ENCODE data around the gene COL5A1. TPM values are rescaled to one million over a fixed set of nuclear protein-coding genes. Genes with fewer than 3 reads are reported as not detected.

The COL5A1 gene
- total RNA-seq, 1 donor = 188 TPM

GRCh38 chr9:134630393-134630790 is 11.2 kb upstream of the COL5A1 start:
- TF ChIP-seq CTCF (IDR thresholded peaks at IDR 0.05; ENCODE audit: insufficient read depth, low read length) = no peak
- no peak overlapping the region for H3K4me3 ChIP-seq (ENCODE audit: low read depth, low read length)
- no peak for DNase-seq (ENCODE audit: low read depth)

- H3K4me3 ChIP-seq (ENCODE audit: low read depth, low read length) = no peak overlapping the region
- DNase-seq (ENCODE audit: low read depth) = no peak
- TF ChIP-seq CTCF (IDR thresholded peaks at IDR 0.05; ENCODE audit: insufficient read depth, low read length) = no peak
These were observed 10.7 kb upstream of the COL5A1 start for GRCh38 chr9:134630861-134631260.

- no peak for TF ChIP-seq CTCF (IDR thresholded peaks at IDR 0.05; ENCODE audit: insufficient read depth, low read length)
- H3K4me3 ChIP-seq (ENCODE audit: low read depth, low read length) = no peak overlapping the region
- DNase-seq (ENCODE audit: low read depth) = no peak
These were observed 9.7 kb upstream of the COL5A1 start for GRCh38 chr9:134631881-134632280.

GRCh38 chr9:134632329-134632728 is 9.3 kb upstream of the COL5A1 start:
- no peak for TF ChIP-seq CTCF (IDR thresholded peaks at IDR 0.05; ENCODE audit: insufficient read depth, low read length)
- H3K4me3 ChIP-seq (ENCODE audit: low read depth, low read length) = no peak overlapping the region
- DNase-seq (ENCODE audit: low read depth) = no peak

- TF ChIP-seq CTCF (IDR thresholded peaks at IDR 0.05; ENCODE audit: insufficient read depth, low read length) = no peak
- H3K4me3 ChIP-seq (ENCODE audit: low read depth, low read length) = no peak overlapping the region
- no peak for DNase-seq (ENCODE audit: low read depth)
These were observed 8.1 kb upstream of the COL5A1 start for GRCh38 chr9:134633362-134634142.

- no peak overlapping the region for H3K4me3 ChIP-seq (ENCODE audit: low read depth, low read length)
- TF ChIP-seq CTCF (IDR thresholded peaks at IDR 0.05; ENCODE audit: insufficient read depth, low read length) = no peak
- no peak for DNase-seq (ENCODE audit: low read depth)
These were observed 7.4 kb upstream of the COL5A1 start for GRCh38 chr9:134634176-134634575.
